GM12872 (cell line): ENCODE measurements around the gene TMEM88.

Experiments used
- CTCF ChIP-seq: IDR thresholded peaks from 3 replicates; pipeline ENCODE4 v1.5.1; 2011; ENCODE audit warnings: low read depth, mild to moderate bottlenecking, low read length, moderate library complexity; ENCODE audit not compliant: insufficient read depth

The TMEM88 gene

GRCh38 chr17:7852919-7853690, 1.8 kb upstream of the TMEM88 start:
- TF ChIP-seq CTCF, result no peak

GRCh38 chr17:7853691-7854038, 1.2 kb upstream of the TMEM88 start:
- TF ChIP-seq CTCF, result no peak

- TF ChIP-seq CTCF, result no peak
Observed at GRCh38 chr17:7854078-7854777, 638 bp upstream of the TMEM88 start.

GRCh38 chr17:7855660-7856010, 769 bp downstream of the TMEM88 start:
- TF ChIP-seq CTCF, result no peak

GRCh38 chr17:7856011-7856810, 1.3 kb downstream of the TMEM88 start:
- TF ChIP-seq CTCF, result no peak

GRCh38 chr17:7856811-7857712, 2.2 kb downstream of the TMEM88 start, which contains the start of gene NAA38:
NAA38 (minus strand) TSS chr17:7857559; CDS start chr17:7857463, 96 bp downstream.
- peak; percentile 59 for TF ChIP-seq CTCF
